Body of pancreas (tissue), 4 donors: ENCODE data around the gene ME3.

Source experiments
- CTCF ChIP-seq, 7 experiments: fragments of 450-650 bp in 4 of 7; fragments of 200-600 bp in 3 of 7; sonication (generic) in 3 of 7; IDR thresholded peaks; one replicate each; pipeline ENCODE4 v1.5.1; 2016 to 2019; ENCODE audit warnings: antibody characterized with exemption in 7 of 7
- POLR2A ChIP-seq, 3 donors: fragments of 450-650 bp; IDR thresholded peaks; one replicate each; pipeline ENCODE4 v1.6.1; 2016; ENCODE audit warnings: antibody characterized with exemption in 3 of 3, mild to moderate bottlenecking in 2 of 3

DNA sequence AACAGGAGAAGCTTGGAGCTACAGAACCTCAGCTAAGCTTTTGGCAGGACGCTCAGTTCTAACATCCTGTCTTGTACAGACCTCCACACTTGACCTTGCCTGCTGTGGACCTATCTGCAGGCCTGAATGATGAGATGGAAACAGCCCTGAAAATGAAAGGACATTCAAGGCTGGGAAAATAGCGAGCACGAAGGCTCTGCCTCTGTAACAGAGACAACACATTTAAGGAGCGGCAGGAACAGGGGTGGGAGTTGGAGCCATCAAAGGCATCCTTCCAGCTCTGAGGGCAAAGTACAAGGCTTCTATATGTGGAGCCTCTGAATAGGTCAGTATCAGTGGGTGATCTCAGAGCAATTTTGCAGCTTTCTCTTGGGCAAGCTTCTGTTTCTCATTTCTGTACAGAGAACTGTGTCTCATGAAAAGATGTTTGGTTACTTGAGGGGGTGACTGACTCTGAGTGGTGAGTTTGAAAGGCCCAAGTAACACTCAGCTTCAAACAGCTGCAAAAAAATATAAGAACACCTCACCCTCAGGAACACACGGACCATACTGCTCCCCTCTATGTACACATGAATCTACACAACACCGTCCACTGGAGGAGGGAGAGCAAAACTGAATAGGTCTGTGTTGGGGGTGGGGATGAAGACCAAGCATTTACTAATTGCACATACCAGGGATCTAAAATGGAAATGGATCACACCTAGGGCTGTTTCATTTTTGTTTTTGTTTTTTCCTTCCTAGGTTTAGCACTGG, 196.1 kb downstream of the ME3 start:
- TF ChIP-seq CTCF (IDR thresholded peaks at IDR 0.05) (no peak), POLR2A (IDR thresholded peaks at IDR 0.05) (no peak)
